ENCODE data around the gene IZUMO2.
"Not testable (repeated sequence)": the region's sequence is repeated elsewhere in the genome, so short reads cannot be mapped to it uniquely, and the experiment has no call there.

DNA sequence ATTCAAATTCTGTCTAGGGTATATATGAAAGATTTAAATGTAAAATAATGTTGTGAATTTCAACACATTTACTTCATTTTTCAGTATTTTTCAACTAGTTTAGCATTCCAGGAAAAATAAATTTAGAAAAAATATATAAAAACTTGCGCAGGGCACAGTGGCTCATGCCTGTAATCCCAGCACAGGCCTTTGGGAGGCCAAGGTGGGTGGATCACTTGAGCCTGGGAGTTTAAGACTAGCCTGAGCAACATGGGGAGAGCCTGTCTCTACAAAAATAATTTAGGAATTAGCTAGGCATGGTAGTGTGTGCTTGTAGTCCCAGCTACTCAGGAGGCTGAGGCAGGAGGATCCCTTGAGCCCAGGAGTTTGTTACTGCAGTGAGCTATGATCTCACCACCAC, 21.2 kb downstream of the IZUMO2 start:
- TF ChIP-seq, protein P1, sequence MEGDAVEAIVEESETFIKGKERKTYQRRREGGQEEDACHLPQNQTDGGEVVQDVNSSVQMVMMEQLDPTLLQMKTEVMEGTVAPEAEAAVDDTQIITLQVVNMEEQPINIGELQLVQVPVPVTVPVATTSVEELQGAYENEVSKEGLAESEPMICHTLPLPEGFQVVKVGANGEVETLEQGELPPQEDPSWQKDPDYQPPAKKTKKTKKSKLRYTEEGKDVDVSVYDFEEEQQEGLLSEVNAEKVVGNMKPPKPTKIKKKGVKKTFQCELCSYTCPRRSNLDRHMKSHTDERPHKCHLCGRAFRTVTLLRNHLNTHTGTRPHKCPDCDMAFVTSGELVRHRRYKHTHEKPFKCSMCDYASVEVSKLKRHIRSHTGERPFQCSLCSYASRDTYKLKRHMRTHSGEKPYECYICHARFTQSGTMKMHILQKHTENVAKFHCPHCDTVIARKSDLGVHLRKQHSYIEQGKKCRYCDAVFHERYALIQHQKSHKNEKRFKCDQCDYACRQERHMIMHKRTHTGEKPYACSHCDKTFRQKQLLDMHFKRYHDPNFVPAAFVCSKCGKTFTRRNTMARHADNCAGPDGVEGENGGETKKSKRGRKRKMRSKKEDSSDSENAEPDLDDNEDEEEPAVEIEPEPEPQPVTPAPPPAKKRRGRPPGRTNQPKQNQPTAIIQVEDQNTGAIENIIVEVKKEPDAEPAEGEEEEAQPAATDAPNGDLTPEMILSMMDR (IDR thresholded peaks at IDR 0.05; ENCODE audit: poor library complexity), result not testable (repeated sequence)
- TF ChIP-seq EZH2 (IDR thresholded peaks at IDR 0.05; ENCODE audit: borderline replicate concordance); EZH2phosphoT487 (IDR thresholded peaks at IDR 0.05; ENCODE audit: low read depth, severe bottlenecking, unreplicated experiment): not testable (repeated sequence)

All from hepatocyte (in vitro differentiated cells).